Sigmoid colon (tissue), 7 donors: ENCODE results near the gene FBXO34. TPM values are rescaled to one million over a fixed set of nuclear protein-coding genes. Genes with fewer than 3 reads are reported as not detected.

Experiments
- DNase-seq: peaks from one replicate; pipeline ENCODE4 v3.0.0-alpha.2; 2019
- H3K27ac ChIP-seq, 4 donors: fragments of 200-600 bp; sonication (generic); one replicate each; pipeline ENCODE4 v1.5.1; 2016 to 2019; ENCODE audit warnings: mild to moderate bottlenecking in 1 of 4
- H3K27me3 ChIP-seq, 3 donors: fragments of 200-600 bp; sonication (generic); one replicate each; pipeline ENCODE4 v1.5.1; 2019; ENCODE audit warnings: mild to moderate bottlenecking in 1 of 3
- H3K36me3 ChIP-seq, 4 donors: fragments of 200-600 bp; sonication (generic); one replicate each; pipeline ENCODE4 v1.5.1; 2016 to 2019
- H3K4me1 ChIP-seq, 4 donors: fragments of 200-600 bp; sonication (generic); one replicate each; pipeline ENCODE4 v1.5.1; 2017 to 2019
- H3K4me3 ChIP-seq, 4 donors: fragments of 200-600 bp; sonication (generic); one replicate each; pipeline ENCODE4 v1.5.1; 2017 to 2019; ENCODE audit warnings: mild to moderate bottlenecking in 2 of 4, moderate library complexity in 1 of 4
- H3K9me3 ChIP-seq, 4 donors: fragments of 200-600 bp in 3 of 4; sonication (generic) in 3 of 4; one replicate each; pipeline versions ENCODE4 v1.5.1 to v1.6.1; 2013 to 2019
- CTCF ChIP-seq, 4 experiments: fragments of 450-650 bp in 3 of 4; fragments of 200-600 bp in 1 of 4; IDR thresholded peaks; one replicate each; pipeline ENCODE4 v1.5.1; 2016 to 2019; ENCODE audit warnings: antibody characterized with exemption in 4 of 4, mild to moderate bottlenecking in 3 of 4, moderate library complexity in 2 of 4
- EP300 ChIP-seq, 4 donors: sonication (generic); formaldehyde crosslinking; IDR thresholded peaks; one replicate each; pipeline ENCODE4 v1.6.1; 2017; ENCODE audit warnings: antibody characterized with exemption in 4 of 4
- POLR2A ChIP-seq, 2 donors: fragments of 450-650 bp; IDR thresholded peaks; one replicate each; pipeline ENCODE4 v1.6.1; 2016; ENCODE audit warnings: antibody characterized with exemption in 2 of 2, mild to moderate bottlenecking in 2 of 2, moderate library complexity in 2 of 2
- POLR2AphosphoS5 ChIP-seq, 4 donors: sonication (generic); formaldehyde crosslinking; IDR thresholded peaks; one replicate each; pipeline ENCODE4 v1.6.1; 2017; ENCODE audit warnings: antibody characterized with exemption in 4 of 4
- WGBS, 2 donors: extraction: QIAGEN DNeasy Blood & Tissue Kit; methylation state at CpG; one replicate each; pipeline ENCODE4 v1.1.7; 2013; 5-methylcytosine and 5-hydroxymethylcytosine counted together
- intact Hi-C: fragments of 100-400 bp; cut with DNase I; formaldehyde crosslinking; loops from one replicate; pipeline ENCODE4 v1.15.1; 2023
- polyA plus RNA-seq, 3 donors: library from polyadenylated mRNA; stranded (reverse); fragments of 200-250 nt; gene quantifications; one replicate each; pipeline ENCODE4 v1.2.3, GENCODE V29; 2013
- total RNA-seq, 4 donors: library from RNA; depleted of rRNA; stranded (reverse); fragments of >200 nt; gene quantifications; one replicate each; pipeline ENCODE4 v1.1.0, GENCODE V29; 2016
- donor health status: healthy with polysubstance abuse.
- donor health status: Bipolar disorder and iron deficiency.
- donor health status: healthy.

The FBXO34 gene
- total and polyA plus RNA-seq, 7 donors, result 15.3 to 36.0 (median 18.6) TPM

- no peak for DNase-seq
- TF ChIP-seq EP300 (IDR thresholded peaks at IDR 0.05) (no peak), CTCF (IDR thresholded peaks at IDR 0.05) (no peak), POLR2A (IDR thresholded peaks at IDR 0.05) (no peak), POLR2AphosphoS5 (IDR thresholded peaks at IDR 0.05) (no peak)
- WGBS, 2 donors, result 34 to 75% methylated on average over 1 of the region's 1 CpG
These were observed 75.8 kb downstream of the FBXO34 start for GRCh38 chr14:55347040-55347439.

DNA sequence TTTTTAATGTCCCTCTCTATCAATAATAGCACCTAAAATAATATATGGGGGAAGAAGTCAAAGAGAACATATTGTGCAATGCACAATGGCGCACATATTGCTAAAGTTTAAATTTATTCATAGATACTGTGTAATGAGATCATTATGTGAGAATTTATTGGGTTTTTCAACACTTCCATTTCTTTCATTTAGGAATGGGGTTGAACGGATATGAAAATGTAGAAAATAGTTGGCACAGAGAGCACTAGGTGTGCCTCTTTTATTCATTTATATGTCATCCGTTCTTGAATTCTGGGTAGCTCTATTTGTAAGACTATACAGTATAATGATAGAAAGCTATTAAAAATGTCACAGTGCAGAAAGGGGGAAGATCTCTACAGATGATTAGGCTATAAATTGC lies 76.5 kb downstream of the FBXO34 start:
- Histone ChIP-seq H3K4me3 (no peak overlapping the region), H3K27ac (no peak overlapping the region), H3K9me3 (no peaks in the 10 kb centered on the region), H3K4me1 (peaks cover 0 to 18% (median 9%) of the 10 kb centered on the region in 4 donors), H3K36me3 (peaks cover 0 to 26% (median 10%) of the 10 kb centered on the region in 4 donors), H3K27me3 (no peaks in the 10 kb centered on the region)
- 47 to 81% methylated on average over 3 of the region's 3 CpGs for WGBS, 2 donors
- no peak for TF ChIP-seq POLR2A (IDR thresholded peaks at IDR 0.05)
- TF ChIP-seq CTCF (IDR thresholded peaks at IDR 0.05), result no peak
- no peak for TF ChIP-seq EP300 (IDR thresholded peaks at IDR 0.05)
- TF ChIP-seq POLR2AphosphoS5 (IDR thresholded peaks at IDR 0.05), result no peak
- intact Hi-C loops, result no loop called here
- no peak for DNase-seq

More at GRCh38 chr14:55347040-55347439, 75.8 kb downstream of the FBXO34 start:
- peaks cover 0 to 19% (median 10%) of the 10 kb centered on the region in 4 donors for H3K36me3 ChIP-seq
- H3K4me3 ChIP-seq, result no peak overlapping the region
- no peak overlapping the region for H3K27ac ChIP-seq
- H3K27me3 ChIP-seq, result no peaks in the 10 kb centered on the region
- no peaks in the 10 kb centered on the region for H3K9me3 ChIP-seq
- intact Hi-C loops, result no loop called here
- peaks cover 0 to 25% (median 13%) of the 10 kb centered on the region in 4 donors for H3K4me1 ChIP-seq

DNA sequence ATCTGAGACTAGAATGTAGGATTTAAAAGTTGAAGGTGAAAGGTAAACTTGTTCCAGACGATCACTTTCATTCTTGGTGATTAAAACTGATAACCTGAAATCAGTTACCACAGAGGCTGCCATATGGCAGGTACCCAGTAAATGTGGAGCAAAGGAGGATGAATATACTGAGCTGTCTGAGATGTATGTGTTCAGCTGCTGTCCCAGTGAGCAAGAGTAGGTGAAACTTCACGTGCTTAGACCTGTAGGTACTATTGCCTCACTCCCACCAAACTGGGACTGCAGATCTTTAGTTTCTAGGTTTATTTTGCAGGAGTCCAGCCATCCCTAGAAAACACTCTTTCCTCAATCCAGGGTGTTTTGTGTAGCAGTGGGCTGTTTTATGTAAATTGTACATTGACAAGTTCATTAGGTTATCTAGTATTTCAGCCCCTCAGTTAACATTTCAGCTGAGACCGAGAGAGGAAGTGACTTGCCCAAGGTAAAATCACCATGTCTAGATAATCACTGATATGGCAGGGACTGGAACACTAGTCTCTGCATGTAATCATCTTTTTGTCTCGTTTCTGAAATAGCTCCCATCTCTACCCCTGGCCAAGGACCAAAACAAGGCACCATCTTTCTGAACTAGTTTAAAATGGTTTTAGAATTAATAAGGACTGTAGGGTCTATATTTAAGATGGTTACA lies 77.7 kb downstream of the FBXO34 start:
- Histone ChIP-seq H3K27me3 (no peaks in the 10 kb centered on the region), H3K36me3 (peaks cover 0 to 29% (median 10%) of the 10 kb centered on the region in 4 donors), H3K4me1 (peaks cover 0 to 13% (median 4%) of the 10 kb centered on the region in 4 donors), H3K4me3 (no peak overlapping the region), H3K9me3 (no peaks in the 10 kb centered on the region), H3K27ac (no peak overlapping the region)
- intact Hi-C loops, result no loop called here
- TF ChIP-seq CTCF (IDR thresholded peaks at IDR 0.05) (no peak), POLR2A (IDR thresholded peaks at IDR 0.05) (no peak), EP300 (IDR thresholded peaks at IDR 0.05) (no peak), POLR2AphosphoS5 (IDR thresholded peaks at IDR 0.05) (no peak)
- no peak for DNase-seq
- WGBS, 2 donors, result 17 to 56% methylated on average over 4 of the region's 4 CpGs

DNA sequence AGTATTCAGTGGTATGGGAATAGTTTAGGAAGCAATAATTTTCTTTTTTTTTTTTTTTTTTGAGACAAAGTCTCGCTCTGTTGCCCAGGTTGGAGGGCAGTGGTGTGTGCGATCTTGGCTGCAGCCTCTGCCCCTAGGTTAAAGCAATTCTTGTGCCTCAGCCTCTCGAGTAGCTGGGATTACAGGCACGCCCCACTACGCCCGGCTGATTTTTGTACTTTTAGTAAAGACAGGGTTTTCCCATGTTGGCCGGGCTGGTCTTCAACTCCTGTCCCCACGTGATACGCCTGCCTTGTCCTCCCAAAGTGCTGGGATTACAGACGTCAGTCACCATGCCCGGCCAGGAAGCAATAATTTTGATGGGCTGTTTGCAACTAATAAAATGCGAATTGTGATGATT lies 78.3 kb downstream of the FBXO34 start:
- Histone ChIP-seq H3K36me3 (peaks cover 0 to 29% (median 10%) of the 10 kb centered on the region in 4 donors), H3K27me3 (no peaks in the 10 kb centered on the region), H3K9me3 (no peaks in the 10 kb centered on the region), H3K27ac (no peak overlapping the region), H3K4me1 (peaks cover 0 to 17% (median 5%) of the 10 kb centered on the region in 4 donors), H3K4me3 (no peak overlapping the region)
- no peak for DNase-seq
- TF ChIP-seq CTCF (IDR thresholded peaks at IDR 0.05), result no peak
- TF ChIP-seq POLR2AphosphoS5 (IDR thresholded peaks at IDR 0.05), result no peak
- no peak for TF ChIP-seq POLR2A (IDR thresholded peaks at IDR 0.05)
- no peak for TF ChIP-seq EP300 (IDR thresholded peaks at IDR 0.05)
- intact Hi-C loops, result no loop called here
- WGBS, 2 donors, result 17 to 60% methylated on average over 12 of the region's 12 CpGs
